Amniotic epithelial cell (primary cell): Measurements from ENCODE around the gene BAZ2B.
"Not testable (repeated sequence)": the region's sequence is repeated elsewhere in the genome, so short reads cannot be mapped to it uniquely, and the experiment has no call there.

ENCODE experiments used
- DNase-seq: peaks from one replicate; pipeline ENCODE4 v3.0.0-alpha.2; 2010; ENCODE audit warnings: low read depth

BAZ2B gene

GRCh38 chr2:159535261-159535660 lies 81.1 kb downstream of the BAZ2B start:
- not testable (repeated sequence) for DNase-seq

GRCh38 chr2:159531475-159531874 lies 84.9 kb downstream of the BAZ2B start:
- no peak for DNase-seq

GRCh38 chr2:159526433-159526832 lies 89.9 kb downstream of the BAZ2B start:
- DNase-seq, result no peak

- no peak for DNase-seq
Observed at GRCh38 chr2:159525012-159525411, 91.3 kb downstream of the BAZ2B start.

- DNase-seq, result no peak
Observed at GRCh38 chr2:159521272-159521671, 95.1 kb downstream of the BAZ2B start.

- peak; percentile 17 for DNase-seq
Observed at GRCh38 chr2:159518321-159519005, 97.9 kb downstream of the BAZ2B start.

- DNase-seq, result peak; percentile 67
Observed at GRCh38 chr2:159516241-159516758, 100.0 kb downstream of the BAZ2B start.

GRCh38 chr2:159515441-159515840 lies 100.9 kb downstream of the BAZ2B start:
- DNase-seq, result no peak

GRCh38 chr2:159513745-159514144 lies 102.6 kb downstream of the BAZ2B start:
- DNase-seq, result no peak

GRCh38 chr2:159508140-159508539 lies 108.2 kb downstream of the BAZ2B start:
- DNase-seq, result no peak

GRCh38 chr2:159506764-159507440 lies 109.4 kb downstream of the BAZ2B start:
- peak; percentile 41 for DNase-seq

GRCh38 chr2:159506202-159506601 lies 110.1 kb downstream of the BAZ2B start:
- DNase-seq, result peak; percentile 4

- DNase-seq, result no peak
Observed at GRCh38 chr2:159505196-159505595, 111.2 kb downstream of the BAZ2B start.

- no peak for DNase-seq
Observed at GRCh38 chr2:159501743-159502142, 114.6 kb downstream of the BAZ2B start.

GRCh38 chr2:159497847-159498246 lies 118.5 kb downstream of the BAZ2B start:
- no peak for DNase-seq

- peak; percentile 94 for DNase-seq
Observed at GRCh38 chr2:159497256-159497655, 119.1 kb downstream of the BAZ2B start.

GRCh38 chr2:159489476-159489875 lies 126.9 kb downstream of the BAZ2B start:
- no peak for DNase-seq

GRCh38 chr2:159484532-159484931 lies 131.8 kb downstream of the BAZ2B start:
- DNase-seq, result no peak

- DNase-seq, result no peak
Observed at GRCh38 chr2:159476329-159476728, 140.0 kb downstream of the BAZ2B start.

- DNase-seq, result no peak
Observed at GRCh38 chr2:159475793-159476192, 140.6 kb downstream of the BAZ2B start.

- no peak for DNase-seq
Observed at GRCh38 chr2:159471340-159471739, 145.0 kb downstream of the BAZ2B start.

GRCh38 chr2:159468257-159468656 lies 148.1 kb downstream of the BAZ2B start:
- DNase-seq, result no peak

- no peak for DNase-seq
Observed at GRCh38 chr2:159462961-159463360, 153.4 kb downstream of the BAZ2B start.
